Stimulated activated CD4-positive, alpha-beta T cell treated with anti-CD3 and anti-CD28 coated beads, Interleukin-1b, Interleukin-23, amount 100 ng/mL, for 24 hours (primary cell): ENCODE measurements around the gene HYPK.
"Not testable (repeated sequence)": the region's sequence is repeated elsewhere in the genome, so short reads cannot be mapped to it uniquely, and the experiment has no call there.

Experiments used
- DNase-seq, 4 experiments: peaks; one replicate each; pipeline ENCODE4 v3.0.0-alpha.2; 2020; ENCODE audit warnings: low read depth in 4 of 4, low spot score in 1 of 4

Gene HYPK

DNA sequence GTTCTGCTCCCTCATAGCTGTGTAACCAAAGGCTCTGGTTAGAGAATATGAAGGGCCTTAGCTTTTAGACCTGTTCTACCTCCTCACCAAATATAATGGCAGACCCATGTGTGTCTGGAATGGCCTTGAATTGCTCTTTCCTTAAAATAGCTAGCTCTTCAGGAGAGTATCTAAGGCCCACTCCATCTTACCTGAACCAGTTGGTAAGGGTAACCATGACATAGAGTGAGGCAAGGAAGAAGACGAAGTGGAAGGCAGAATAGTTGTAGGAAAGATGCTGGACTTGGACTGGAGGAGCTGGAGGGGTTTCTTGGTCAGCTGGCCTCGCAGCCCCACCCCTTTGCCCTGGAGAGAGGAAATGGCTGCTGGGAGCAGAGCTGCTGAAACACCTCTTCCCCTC, 5.2 kb upstream of the HYPK start:
- DNase-seq = no peak

GRCh38 chr15:43795997-43796396, 4.4 kb upstream of the HYPK start:
- DNase-seq = no peak

- DNase-seq = no peak
Measured at GRCh38 chr15:43796566-43796965, 3.8 kb upstream of the HYPK start.

DNA sequence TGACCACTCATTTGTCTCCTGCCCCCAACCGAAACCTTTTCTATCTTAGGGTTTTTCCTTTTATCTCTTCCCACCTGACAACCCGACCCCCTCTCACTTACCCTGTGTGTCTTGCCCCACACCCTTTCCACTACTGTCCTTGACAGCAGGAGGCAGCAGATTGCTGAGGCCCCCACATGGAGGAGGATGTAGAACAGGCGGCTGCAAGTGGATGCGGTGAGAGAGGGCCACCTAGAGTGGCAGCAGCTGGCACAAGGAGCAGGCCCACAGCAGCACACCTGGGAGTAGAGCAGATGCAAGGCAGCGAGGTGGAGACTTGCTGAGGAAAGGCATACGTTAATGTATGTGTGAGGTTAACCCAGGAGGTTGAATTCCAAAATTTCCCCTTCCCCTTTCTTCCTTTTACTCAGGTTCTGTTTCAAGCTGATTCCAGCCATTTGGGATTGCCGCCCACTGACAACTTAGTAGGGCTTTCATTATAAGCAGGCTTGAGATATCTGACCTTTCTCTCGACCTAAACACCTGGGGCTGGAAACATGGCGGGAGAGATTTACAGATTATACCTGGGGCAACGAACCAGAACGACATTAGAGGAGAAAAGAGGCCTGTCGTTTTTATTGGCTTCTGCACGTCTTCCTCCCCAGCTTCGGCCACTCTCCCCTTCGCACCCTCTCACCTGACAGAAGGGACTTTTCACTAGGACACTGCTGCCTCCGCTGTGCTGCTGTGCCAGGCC, 1.0 kb upstream of the HYPK start:
- no peak for DNase-seq

- DNase-seq = no peak
Measured at GRCh38 chr15:43799945-43800285, 484 bp upstream of the HYPK start, which contains the start of gene SERINC4. Gene SERINC4, minus strand, starts transcription at chr15:43800220. Its CDS starts 234 bp downstream, at chr15:43799986.

GRCh38 chr15:43802676-43803075, 2.3 kb downstream of the HYPK start:
- DNase-seq = not testable (repeated sequence)

DNA sequence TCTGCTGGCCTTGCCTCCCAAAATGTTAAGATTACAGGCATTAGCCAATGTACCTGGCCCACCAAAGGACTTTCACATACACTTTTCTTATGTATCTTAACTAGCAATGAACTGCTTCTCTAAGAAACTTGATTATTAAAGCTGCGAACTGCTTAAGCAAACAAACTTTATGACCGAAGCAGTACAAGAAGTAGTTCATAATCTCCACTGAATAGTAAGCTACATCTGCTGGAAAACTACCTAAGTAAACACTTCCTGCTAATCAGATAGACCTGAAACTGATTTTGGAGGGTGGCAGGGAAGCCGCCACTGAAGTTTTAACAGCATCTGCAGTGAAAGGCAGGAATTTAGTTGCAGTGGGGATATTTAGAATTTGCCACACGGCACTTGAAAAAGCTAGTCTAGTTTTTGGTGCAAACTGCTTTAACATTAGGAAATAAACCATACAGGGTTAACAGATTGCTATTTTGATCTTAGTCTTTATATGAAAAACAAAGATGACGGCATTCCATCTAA, 8.1 kb downstream of the HYPK start:
- no peak for DNase-seq

GRCh38 chr15:43808960-43809678, 8.7 kb downstream of the HYPK start:
- DNase-seq = no peak

GRCh38 chr15:43815064-43815463, 14.7 kb downstream of the HYPK start:
- DNase-seq = not testable (repeated sequence)

DNA sequence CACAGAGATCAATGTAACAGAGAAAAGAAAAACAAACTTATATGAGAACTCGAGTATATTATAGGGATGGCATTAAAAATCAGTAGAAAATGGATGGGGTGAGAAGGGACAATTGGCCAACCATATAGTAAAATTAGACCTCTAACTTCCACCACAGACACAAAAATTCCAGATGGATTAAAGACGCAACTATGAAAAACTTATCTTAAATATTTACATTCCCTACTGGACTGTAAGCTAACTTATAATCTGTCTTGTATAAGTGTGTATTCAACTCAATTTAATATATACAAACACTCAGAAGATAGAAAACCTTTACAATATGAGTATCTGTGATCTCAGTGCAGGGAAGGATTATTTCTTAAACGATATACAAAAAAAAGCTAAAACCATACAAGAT, 21.1 kb downstream of the HYPK start:
- no peak for DNase-seq

- DNase-seq = peak; percentile 82 to 89 (median 86)
Measured at GRCh38 chr15:43824302-43825246, 24.2 kb downstream of the HYPK start, which contains the start of gene MFAP1. Gene MFAP1, minus strand, starts transcription at chr15:43824690. Its CDS starts 121 bp downstream, at chr15:43824569.

DNA sequence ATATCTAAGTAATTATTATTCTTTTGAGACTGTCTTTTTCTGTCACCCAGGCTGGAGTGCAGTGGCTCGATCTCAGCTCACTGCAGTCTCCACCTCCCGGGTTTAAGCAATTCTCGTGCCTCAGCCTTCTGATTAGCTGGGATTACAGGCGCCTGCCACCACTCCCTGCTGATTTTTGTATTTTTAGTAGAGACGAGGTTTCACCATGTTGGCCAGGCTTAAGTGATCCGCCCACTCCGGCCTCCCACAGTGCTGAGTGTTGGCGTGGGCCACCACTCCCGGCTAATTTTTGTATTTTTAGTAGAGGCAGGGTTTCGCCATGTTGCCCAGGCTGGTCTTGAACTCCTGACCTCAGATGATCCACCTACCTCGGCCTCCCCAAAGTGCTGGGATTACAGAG, 24.9 kb downstream of the HYPK start:
- DNase-seq = not testable (repeated sequence)

- no peak for DNase-seq
Measured at GRCh38 chr15:43826029-43826507, 25.7 kb downstream of the HYPK start.

GRCh38 chr15:43826508-43827341, 26.3 kb downstream of the HYPK start, which contains the start of gene WDR76:
Gene WDR76, plus strand, starts transcription at chr15:43827002. Its CDS starts 31 bp downstream, at chr15:43827033.
- DNase-seq = peak; percentile 40 to 77 (median 56)

- no peak for DNase-seq
Measured at GRCh38 chr15:43828061-43828657, 27.8 kb downstream of the HYPK start.

DNA sequence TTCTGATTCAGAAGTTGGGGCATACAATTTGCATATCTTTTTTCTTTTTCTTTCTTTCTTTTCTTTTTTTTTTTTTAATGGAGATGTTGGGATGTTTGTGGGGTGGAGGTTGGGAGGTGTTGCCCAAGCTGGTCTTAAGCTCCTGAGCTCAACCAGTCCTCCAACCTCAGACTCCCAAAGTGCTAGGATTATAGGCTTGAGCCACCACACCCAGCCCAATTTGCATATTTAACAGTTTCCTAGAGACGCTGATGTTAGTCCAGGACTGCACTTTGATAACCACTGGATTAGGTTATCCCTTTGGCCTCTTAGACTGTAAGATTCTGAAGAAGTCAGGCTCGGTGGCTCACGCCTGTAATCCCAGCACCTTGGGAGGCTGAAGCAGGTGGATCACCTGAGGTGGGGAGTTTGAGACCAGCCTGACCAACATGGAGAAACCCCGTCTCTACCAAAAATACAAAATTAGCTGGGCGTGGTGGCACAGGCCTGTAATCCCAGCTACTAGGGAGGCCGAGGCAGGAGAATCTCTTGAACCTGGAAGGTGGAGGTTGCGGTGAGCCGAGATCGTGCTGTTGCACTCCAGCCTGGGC, 29.6 kb downstream of the HYPK start:
- DNase-seq = not testable (repeated sequence)

- not testable (repeated sequence) for DNase-seq
Measured at GRCh38 chr15:43830691-43831275, 30.4 kb downstream of the HYPK start.

DNA sequence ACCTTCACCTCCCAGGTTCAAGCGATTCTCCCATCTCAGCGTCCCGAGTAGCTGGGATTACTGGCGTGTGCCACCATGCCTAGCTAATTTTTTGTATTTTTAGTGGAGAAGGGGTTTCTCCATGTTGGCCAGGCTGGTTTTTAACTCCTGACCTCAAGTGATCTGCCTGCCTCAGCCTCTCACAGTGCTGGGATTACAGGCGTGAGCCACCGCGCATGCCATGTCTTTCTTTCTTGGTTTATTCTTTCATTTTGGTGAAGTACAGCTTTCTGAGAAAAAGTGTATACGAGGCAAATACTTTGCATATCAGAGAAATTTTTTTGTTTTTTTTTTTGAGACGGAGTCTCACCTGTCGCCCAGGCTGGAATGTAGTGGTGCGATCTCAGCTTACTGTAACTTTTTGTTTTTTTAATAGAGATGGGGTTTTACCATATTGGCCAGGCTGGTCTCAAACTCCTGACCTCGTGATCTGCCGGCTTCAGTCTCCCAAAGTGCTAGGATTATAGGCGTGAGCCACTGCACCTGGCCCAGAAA, 31.2 kb downstream of the HYPK start:
- not testable (repeated sequence) for DNase-seq
